Left colon (tissue), 2 donors: Measurements from ENCODE around the gene HSPA12A. TPM values are rescaled to one million over a fixed set of nuclear protein-coding genes. Genes with fewer than 3 reads are reported as not detected.

Source experiments
- ATAC-seq: fragments of 200-7000 bp; cut with Tn5 transposase; one replicate; pipeline ENCODE4 v1.9.1; 2020; ENCODE audit warnings: mild to moderate bottlenecking, moderate library complexity
- DNase-seq, 2 donors: peaks; one replicate each; pipeline ENCODE4 v3.0.0-alpha.2; 2020
- intact Hi-C, 2 donors: fragments of 100-400 bp; cut with DNase I in 1 of 2; cut with micrococcal nuclease in 1 of 2; formaldehyde crosslinking; loops; one replicate each; pipeline versions ENCODE4 v1.11.2 to v1.14.0; 2022; cut with DNase I, micrococcal nuclease
- total RNA-seq, 2 donors: library from RNA; stranded (reverse); fragmentation: NEBNext Ultra II Directional; extraction: Animal tissue kit (Norgen Biotek cat#: 25700); gene quantifications; one replicate each; pipeline ENCODE4 v1.2.1, GENCODE V29; 2021
- donor health status: DM: no; HTN: no; CAD: no.
- donor health status: DM: yes; HTN: yes; CAD: no.

The HSPA12A gene
- total RNA-seq, 2 donors from 2014 or later, result 6.6 to 7.2 TPM

DNA sequence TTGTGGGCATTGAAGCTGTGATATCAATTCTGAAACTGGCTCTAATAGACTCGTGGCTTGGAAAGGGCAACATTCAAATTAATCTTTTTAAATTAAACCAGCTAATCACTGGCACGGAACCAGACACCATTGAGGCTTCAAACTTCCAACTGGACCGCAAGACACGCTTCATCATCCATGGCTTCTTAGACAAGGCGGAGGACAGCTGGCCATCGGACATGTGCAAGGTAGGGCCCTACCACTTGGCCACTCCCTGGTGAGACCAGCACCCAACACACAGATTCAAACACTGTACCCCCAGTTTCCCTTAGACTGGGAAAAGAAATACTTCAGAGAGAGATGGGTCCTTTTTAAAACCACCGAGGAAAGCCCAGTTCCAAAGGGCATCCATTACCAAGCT, 116.5 kb downstream of the HSPA12A start:
- DNase-seq, result no peak
- intact Hi-C loops, result no loop called here
- ATAC-seq, result no peak

DNA sequence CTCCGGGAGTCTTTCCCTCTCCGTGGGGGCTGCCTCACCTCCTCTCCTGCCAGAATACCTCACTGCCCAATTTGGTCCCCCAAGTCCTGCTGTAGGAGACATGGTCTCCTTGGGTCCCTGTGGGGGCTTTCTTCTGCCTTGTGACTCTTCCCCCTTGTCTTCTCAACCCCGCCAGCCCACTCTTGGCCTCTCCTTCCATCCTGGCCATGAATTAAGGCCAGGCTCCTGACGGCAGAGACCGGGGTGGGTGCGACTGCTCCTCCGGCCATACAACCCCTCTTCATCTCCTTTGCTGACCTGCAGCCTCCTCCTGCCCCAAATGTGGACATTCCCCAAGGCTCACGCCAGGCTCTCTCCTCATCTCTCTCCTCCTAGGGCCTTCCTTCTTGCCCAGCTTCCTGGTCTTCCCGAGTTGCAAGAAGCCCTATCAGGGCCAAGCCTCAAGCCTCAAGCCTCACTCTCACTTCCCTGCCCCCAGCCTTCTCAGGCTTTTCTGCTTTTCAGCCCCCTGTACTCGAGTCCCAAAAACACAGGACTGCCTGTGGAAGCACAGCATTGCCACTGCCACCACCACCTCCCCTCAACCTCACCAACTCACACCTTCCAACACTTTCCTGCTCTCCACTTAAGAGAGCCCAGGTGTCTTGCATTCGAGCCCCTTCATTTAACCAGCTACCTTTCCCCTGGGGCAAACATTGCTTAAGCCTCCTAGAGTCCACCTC, 120.3 kb downstream of the HSPA12A start:
- intact Hi-C loops, result no loop called here
- ATAC-seq (no peak), DNase-seq (no peak)

DNA sequence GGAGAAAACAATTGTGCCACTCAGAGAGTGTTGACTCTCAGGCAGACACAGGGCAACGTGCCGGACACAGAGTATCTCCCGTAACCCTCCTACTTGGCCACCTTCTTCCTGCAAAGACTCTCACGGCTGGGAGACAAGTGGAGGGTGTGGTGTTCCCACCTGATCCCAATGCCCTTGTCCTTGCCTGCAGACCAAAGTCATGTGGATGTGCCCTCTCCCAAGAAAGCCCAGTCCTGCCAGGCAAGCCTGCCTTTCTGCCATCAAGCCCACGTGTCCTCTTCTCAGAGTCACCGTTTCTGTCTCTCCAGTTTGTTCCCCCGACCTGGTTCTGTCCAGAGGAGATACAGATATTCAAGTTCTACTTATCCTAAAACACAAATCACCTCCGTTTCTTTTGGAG, 120.9 kb downstream of the HSPA12A start:
- DNase-seq, result no peak
- ATAC-seq, result peak; percentile 31
- intact Hi-C loops, result no loop called here

Other genes starting within 250 kb of the HSPA12A start
- gene PNLIP, start 196.6 kb downstream of the HSPA12A start, total RNA-seq, result under 1 TPM in 1 of 2 donors, not detected in 1; 0.89 TPM
- under 1 TPM; 0.50 to 0.82 TPM for gene PNLIPRP1, start 151.6 kb downstream of the HSPA12A start, total RNA-seq
- gene PNLIPRP2, start 121.6 kb downstream of the HSPA12A start, total RNA-seq, result 10 to 100 TPM; 10.3 to 10.7 TPM
- gene ENO4, start 106.9 kb upstream of the HSPA12A start, total RNA-seq, result under 1 TPM in 1 of 2 donors, not detected in 1; 0.37 TPM